ENCODE data around the gene CD24. TPM values are rescaled to one million over a fixed set of nuclear protein-coding genes. Genes with fewer than 3 reads are reported as not detected.
"Not testable (repeated sequence)": the region's sequence is repeated elsewhere in the genome, so short reads cannot be mapped to it uniquely, and the experiment has no call there.

CD24 gene, protein sequence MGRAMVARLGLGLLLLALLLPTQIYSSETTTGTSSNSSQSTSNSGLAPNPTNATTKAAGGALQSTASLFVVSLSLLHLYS
- polyA plus RNA-seq (2013, experiment 1 of 2; ENCODE audit: insufficient read length): 6.7 TPM
- 8.0 TPM for polyA plus RNA-seq (2013, experiment 2 of 2; ENCODE audit: insufficient read length)

DNA sequence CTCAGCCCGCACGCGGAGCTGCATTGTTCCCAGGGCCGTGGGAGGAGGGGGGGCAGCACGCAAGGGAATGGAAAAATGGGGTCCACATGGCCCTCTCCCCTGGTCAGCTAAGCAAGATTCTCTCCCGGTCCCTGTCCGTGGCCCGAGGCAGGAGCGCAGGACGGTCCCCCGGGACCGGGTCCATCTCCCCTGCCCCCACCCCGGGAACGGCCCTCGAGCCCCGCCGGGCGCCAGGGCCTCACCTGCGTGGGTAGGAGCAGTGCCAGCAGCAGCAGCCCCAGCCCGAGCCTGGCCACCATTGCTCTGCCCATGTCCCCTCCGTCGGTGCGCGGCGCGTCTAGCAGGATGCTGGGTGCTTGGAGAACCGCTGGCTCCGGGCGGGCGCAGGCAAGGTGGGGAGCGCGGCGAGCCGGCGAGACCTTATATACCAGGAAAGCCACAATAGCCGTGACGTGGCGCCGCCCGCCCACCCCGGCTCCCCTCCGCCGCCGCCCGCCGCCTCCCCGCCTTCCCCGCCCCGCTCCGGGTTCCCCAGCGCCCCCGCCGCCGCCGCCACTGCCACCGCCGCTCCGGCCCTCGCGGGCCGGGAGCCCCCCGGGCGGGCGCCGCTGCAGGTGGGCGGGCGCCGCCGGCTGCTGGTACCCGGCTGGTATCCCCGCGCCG lies at the start of gene CD24:
CD24 (minus strand) TSS at position 394 of the 663 bp plus-strand sequence; CDS start at position 311, 83 bp downstream.
- no peak for DNase-seq

DNA sequence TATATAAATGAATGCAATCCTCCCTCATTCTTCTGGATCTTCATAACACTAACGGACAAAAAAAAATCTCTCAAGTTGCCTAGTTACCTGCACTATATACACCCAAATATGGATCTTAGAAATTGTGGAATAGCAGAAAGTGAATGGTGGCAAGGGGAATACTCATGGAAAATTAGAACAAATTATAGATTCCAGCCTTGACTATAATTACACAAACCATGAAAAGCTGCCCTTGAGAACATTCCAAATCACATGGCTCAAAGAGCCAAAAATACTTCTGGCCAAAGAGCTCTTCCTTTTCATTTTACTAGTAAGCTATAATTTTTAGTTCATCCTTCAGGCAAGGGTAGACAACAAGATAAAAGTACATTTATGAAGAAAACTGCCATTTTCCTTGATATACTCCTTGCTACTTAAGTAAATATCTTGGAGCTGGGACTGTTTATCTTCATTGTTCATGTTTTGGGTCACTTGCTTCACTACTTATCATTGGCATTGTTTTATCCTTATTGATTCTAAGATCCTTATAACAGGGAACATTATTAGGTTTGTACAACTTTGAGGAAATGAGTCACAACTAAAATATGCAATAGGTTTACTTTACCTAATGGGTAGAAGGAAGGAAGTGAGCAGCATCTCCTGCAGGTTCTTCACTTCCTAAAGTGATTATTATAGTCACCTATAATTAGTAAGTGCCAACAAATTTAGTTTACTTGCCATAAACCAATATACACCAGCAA lies 47.1 kb upstream of the CD24 start:
- DNase-seq: no peak

DNA sequence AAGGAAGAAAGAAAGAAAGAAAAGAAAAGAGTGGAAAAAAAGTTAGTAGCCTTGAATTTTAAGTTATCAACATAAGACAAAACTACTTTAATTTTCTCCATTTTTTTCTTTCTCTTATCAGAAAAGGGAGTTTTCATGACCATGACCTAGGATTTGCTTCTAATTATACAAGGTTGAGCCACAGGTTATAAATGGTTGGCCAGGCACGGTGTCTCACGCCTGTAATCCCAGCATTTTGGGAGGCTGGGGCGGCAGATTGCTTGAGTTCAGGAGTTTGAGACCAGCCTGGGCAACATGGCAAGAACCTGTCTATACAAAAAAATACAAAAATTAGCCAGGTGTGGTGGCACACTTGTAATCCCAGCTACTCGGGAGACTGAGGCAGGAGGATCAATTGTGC lies 45.7 kb upstream of the CD24 start:
- DNase-seq: no peak

DNA sequence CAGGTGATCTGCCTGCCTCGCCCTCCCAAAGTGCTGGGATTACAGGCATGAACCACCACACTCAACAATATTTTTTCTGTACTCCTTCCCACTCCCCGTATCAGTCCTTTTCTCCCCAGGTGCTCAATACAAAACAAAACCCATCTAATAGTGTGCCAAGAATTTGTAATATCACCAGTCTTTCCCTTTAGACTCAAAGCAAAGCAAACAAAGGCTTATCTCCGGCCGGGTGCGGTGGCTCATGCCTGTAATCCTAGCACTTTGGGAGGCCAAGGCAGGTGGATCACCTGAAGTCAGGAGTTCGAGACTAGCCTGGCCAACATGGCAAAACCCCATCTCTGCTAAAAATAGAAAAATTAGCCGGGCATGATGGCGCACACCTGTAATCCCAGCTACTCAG lies 45.1 kb upstream of the CD24 start:
- not testable (repeated sequence) for DNase-seq

DNA sequence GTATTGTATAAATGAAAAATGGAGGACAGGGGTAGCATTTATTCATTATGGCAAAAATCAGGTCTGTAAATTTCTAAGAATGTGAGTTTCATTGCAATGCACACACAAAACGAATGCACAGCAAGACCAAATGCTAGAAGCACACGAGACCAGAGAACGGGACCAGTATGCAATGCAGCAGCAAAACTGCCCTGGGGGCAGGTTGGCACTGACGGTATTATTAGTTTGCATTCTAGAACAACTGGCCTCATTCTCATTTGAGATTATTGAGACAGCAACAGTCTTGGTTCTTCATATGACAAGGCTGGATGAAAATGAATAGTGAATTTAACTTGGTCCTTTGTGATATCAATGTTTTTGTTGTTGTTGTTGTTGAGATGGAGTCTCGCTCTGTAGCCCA lies 44.5 kb upstream of the CD24 start:
- no peak for DNase-seq

DNA sequence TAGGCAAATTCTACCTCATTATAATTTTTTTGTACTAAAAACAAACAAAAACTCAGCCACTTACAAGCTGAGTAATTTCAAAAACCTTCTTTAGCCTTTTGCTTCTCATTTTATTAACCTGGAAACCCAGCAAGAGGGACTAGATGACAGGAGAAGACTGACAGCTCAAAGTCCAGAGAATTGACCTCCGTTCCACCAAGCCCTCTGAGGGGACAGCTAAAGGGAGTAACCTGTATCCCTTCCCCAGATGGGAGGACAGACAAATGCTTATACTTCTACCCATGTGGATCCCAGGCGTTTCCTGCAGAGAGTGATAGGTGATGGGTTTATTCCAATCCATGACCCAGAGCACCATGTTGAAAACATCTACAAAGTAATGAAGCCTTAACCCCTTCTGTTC lies 35.0 kb upstream of the CD24 start:
- DNase-seq: no peak

DNA sequence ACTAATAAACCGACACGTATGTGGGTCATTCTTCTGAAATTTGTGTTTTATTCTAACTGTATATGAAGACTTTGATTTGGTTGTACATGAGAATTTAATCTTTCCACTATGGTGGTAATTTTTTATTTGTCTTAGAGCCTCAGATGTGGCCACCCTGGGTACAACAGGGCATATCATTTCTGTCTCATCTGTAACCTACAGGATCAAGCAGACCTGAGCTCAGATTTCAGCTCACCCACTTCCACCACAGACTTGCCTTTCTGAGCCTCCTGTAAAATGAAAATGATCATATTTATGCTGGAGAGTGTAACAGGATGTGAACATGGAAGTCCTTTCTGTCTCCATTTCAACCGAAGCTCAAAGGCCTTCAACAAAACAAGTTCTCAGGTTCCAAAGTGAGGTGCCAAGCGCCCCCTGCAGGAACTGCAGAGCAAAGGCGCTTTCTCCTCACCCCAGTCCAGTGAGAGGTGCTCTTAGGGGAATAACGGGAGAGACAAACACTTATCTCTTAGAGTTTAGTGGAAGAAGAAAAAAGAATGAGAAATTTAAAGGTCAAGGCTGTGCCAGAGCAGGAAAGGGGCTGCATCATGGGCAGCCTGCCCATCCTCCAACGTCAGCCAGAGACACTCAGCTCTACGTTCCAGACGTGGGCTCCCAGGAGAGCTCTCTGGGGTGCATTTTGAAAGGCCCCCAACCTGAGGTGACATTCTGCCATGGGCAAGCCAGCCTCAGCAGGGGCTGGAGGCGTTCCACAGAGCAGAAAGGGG lies 23.0 kb upstream of the CD24 start:
- DNase-seq: peak; percentile 59

DNA sequence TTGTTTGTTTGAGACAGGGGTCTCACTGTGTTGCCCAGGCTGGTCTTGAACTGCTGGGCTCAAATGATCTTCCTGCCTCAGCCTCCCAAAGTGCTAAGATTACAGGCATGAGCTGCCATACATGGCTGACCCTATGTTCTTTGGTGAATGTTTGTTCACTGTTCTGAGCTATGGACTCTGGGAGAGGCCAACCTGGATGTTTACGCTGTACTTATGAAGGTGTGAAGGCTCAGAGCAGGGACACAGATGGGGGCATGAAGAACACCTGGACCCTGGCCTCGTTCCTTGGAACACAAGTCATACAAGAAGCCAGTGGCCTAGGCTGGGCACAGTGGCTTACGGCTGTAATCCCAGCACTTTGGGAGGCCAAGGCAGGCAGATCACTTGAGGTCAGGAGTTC lies 21.1 kb upstream of the CD24 start:
- DNase-seq: no peak

DNA sequence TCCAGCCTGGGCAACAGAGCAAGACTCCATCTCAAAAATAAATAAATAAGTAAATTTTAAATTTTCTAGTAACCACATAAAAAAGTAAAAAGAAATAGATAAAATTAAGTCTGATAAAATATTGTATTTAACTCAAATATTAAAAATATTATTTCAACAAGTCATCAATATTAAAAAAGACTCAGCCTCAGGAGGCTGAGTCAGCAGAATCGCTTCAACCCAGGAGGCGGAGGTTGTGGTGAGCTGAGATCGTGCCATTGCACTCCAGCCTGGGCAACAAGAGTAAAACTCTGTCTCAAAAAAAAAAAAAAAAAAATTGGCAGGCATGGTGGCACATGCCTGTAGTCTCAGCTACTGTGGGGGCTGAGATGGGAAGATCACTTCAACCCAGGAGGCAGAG lies 15.2 kb upstream of the CD24 start:
- not testable (repeated sequence) for DNase-seq

DNA sequence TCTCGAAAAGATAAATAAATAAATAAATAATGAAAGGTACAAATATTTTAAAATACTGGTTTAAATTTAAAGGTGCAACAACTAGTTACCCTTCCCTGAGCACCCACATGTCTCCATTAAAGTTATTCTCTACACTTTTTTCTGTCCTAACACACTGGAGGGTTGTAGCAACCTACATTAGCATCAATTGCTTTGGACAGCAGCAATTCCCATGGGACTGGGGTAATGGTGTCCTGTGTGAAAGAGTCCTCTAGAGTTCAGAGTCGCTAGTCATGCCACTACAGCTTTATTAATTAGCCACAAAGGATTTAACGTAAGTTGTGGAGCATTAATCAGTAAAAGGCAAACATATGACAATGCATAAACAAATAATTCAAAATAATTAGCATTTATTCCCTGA lies 14.1 kb upstream of the CD24 start:
- no peak for DNase-seq

DNA sequence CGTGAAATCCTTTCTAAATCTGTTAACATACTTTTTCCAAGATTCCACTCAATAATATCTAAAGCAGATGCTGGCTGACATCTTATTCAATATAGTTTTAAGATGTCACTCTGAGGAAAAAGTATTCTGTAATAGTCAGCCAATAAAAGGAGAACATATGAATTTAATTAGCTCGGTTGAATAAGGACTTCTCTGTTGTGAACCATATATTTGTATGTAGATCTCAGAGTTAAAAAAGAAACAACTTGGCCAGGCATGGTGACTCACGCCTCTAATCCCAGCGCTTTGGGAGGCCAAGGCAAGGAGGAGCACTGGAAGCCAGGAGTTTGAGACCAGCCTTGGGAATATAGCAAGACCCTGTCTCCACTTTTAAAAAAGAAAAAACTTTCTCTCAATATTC lies 7.4 kb upstream of the CD24 start:
- peak; percentile 89 for DNase-seq

DNA sequence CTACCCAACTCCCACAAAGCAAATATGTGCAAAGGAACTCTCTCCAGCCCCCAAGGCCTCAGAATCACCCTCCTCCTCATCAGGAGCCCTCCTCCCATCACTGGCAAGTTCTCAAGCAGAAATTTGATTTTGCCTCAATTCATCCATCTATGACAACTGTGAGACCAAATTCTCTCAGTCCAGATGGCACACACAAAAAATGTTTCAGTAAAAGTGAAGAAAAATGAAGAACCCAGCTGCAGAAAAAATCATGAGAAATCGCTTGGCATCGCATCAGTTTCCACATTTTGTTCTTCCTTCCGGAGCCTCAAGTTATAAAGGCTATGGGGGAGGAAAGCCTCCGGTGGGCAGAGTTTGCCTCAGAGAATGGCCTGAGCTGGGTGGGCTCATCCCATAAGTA lies 6.4 kb upstream of the CD24 start:
- DNase-seq: no peak

DNA sequence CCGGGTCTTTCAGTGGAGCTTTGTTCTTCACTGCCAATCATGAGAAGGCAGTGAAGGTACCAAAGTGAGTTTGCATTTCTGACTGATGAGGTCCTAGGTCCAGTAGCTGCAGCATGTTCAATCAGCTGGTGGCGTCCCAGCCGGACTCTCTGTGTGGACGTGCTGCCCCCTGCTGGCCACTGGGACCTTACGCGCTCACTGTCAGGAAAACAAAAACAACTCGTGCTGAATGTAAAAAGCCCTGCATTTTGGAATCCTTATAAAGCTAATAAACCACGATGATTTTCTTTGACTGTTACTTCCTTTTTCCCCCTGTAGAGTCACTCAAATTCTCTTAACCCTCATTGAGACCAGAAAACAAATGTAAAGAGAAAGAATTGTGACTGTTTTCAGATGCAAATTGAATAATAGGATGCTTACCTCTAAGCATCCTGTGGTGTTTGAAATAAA lies 4.9 kb upstream of the CD24 start:
- DNase-seq: peak; percentile 74

DNA sequence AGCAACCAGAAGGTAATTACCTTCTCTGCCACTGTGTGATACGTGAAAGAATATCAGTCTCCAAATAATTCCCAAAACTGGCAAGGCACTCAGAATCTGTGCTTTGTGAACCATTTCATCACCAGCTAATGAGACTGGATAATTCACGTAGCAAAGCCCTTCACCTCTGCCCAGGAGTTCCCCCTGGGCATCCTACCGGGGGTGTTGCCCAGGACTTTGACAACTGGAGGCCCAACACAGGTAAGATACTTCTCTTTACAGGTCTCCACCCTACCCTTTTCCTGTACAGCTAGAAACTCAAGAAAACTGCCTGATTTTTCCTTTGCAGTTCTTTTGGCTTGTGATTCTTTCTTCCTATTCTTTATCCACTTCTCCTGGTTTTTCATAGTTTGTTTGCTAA lies 2.7 kb upstream of the CD24 start:
- no peak for DNase-seq

DNA sequence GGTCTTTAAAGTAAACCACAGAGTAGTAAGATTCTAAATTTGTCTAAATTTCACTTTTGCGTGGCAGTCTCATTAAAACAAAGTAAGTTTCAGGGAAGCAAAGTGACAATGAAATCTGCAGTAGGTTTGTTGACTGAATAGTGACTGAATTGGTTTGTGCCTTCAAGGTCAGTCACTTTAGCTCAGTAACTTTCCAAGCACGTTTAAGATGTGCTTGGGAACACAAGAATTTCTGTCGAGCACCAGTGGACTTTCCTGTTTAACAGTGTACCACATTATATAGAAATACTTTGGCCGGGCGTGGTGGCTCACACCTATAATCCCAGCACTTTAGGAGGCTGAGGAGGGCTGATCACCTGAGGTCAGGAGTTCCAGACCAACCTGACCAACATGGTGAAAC lies 1.7 kb upstream of the CD24 start:
- no peak for DNase-seq

DNA sequence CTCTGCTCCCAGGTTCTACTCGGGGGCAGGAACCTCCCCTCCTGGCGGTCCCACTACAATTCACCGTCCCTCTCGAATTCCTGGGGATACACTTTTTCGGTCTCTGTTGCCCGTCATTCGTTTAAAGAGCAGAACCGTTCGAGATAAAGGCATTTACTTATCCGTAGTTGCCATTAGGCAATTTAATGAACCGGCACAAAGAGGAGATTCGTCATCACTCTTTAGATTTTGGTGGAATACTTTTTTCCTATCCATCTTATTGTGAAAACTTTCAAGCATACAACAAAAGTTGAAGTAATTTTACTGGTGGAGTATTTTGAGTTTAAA lies 1.2 kb upstream of the CD24 start:
- DNase-seq: no peak

DNA sequence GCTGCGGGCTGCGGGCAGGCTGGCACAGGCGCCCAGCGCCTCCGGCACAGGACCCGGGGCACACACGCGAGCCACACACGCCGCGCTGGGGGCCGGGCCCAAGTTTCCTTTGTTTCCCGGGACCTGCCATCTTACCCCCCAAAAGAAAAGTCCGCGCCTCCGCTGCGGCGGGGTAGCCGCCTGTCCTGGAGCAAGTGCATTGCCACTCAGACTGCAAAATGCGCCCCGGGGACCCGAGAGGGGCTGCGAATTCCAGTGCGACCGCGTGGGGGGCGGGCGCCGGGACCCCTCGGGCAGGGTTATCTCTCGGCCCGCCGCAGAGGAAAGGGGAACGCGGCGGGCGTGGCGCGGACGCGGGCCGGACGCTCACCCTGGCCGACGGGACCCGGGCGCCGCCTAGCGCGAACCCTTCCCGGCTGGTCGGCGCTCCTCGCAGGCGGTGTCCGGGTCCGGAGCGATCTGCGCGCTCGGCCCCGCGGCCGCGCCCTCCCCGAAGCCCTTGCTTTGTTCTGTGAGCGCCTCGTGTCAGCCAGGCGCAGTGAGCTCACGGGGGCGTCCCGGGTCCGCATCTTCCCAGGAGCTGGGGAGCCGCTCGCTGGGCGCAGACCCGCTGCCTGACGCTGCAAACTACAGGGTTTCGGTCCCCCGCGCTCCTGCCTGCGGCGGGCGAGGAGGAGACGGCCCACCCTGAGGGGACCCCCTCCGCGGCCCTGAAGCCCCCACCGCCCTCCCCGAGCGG lies 639 bp upstream of the CD24 start:
- DNase-seq: peak; percentile 6

DNA sequence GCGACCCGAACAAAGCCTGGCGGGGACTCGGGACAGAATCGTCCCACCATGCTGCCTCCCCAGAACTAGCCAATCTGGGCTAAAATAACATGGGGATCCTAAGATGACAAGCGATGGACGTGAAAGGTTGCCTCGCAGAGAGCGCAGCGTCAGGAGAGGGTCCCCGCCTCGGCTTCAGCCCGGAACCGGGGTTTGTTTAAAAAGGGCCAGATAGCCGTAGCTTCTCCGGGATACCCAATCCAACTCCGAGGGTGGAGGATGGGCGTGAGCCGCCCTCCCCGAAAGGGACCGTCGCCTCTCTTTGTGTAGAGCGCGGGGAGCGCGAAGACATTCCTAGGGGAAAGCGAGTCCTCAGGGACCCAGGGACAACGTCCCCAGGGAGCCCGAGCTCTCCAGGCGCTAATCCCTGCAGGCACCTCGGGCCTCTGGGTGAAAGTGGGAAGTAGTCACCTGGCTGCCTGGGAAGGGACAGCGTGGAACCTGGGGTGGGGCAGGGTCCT lies 643 bp downstream of the CD24 start:
- no peak for DNase-seq

DNA sequence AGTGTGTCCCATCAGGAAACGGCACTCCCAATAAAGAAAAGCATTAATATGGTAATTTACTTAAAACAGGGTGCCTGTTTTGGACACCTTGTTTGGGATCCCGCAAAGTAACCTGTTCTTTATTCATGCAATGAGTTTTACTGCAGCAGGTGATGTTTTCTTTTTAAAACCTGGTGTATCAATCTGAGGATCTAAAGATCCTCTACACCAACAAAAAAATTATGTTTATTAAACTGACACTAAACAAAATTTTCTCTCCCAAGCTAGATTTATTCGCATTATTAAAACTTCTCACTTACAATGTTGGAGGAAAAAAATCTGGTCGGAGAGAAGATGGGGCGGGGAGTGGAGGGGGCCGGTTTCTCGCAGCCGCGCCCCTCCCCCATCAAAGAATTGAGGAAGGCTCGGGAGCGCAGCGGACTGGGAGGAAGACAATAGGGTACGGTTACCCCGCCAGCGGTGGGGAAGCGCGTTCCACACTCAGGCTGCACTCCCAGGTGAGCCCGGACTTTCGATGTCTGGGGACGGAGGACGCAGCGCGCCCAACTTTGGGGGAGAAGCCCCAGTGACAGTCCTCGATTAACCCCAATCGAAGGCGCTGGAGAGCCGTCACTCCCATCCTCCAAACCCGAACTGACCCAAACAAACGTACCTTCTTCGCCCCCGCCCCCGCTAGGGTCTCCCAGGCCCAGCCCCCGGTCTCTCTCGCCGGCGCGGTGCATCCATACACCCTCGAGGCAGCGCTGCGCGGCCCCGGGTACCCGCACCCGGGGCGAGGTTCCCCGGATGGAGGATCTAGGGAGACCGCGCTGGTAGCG lies 1.3 kb downstream of the CD24 start:
- DNase-seq: no peak

DNA sequence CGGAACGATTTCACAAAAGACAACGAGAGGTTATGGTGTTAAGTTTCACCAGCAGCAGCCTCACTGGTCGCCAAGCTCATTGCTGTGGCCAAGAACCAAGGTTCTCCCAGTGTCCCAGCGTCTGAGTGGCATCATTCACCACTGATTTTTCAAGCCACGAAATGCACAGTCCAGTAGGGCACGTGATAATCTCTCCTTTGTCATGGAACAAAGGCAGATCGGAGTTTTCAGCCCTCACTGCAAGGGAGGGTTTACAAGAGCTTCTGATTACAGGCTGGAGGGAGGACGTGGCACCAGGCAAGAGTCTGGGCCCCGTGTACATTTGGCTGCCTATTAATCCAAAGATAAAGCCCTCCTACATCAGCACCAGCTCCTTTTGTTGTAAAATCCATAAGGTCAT lies 2.0 kb downstream of the CD24 start:
- DNase-seq: no peak

DNA sequence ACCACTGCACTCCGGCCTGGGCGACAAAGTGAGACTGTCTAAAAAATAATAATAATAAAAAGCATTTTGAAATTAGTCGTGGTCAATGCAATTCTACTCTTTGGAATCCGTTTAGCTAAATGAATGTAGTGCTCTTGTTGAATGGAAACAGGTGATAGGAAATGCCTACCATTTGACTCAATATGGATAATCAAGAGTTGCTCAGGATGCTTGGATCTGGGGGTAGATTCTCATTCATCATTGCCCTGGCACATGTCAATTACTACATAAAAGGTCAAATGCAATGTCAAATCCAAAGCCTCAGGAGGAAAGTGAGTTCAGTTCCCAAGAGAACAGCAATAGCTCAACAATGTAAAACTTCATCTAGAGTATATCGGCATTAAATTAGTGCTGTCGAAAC lies 3.8 kb downstream of the CD24 start:
- DNase-seq: not testable (repeated sequence)
